Activated naive CD4-positive, alpha-beta T cell treated with anti-CD3 and anti-CD28 coated beads for 36 hours (primary cell): ENCODE results near the gene ABCC11. TPM values are rescaled to one million over a fixed set of nuclear protein-coding genes. Genes with fewer than 3 reads are reported as not detected.

Source experiments
- CTCF ChIA-PET: fragments of 350-600 bp; sonication (Branson Sonifier 250); formaldehyde crosslinking; loops from one replicate; lab custom pipeline; 2021; ENCODE audit warnings: antibody characterized with exemption; lab: Charles Lee
- DNase-seq: peaks from one replicate; pipeline ENCODE4 v3.0.0-alpha.2; 2020
- H3K27ac Mint-ChIP-seq: one replicate; pipeline ENCODE4 v1.8.0; 2021; ENCODE audit warnings: mild to moderate bottlenecking, mixed read lengths
- H3K27me3 Mint-ChIP-seq: one replicate; pipeline ENCODE4 v1.8.0; 2021; ENCODE audit warnings: low read depth, mixed read lengths
- H3K36me3 Mint-ChIP-seq: one replicate; pipeline ENCODE4 v1.8.0; 2021; ENCODE audit warnings: low read depth, mixed read lengths
- H3K4me1 Mint-ChIP-seq: one replicate; pipeline ENCODE4 v1.8.0; 2021; ENCODE audit warnings: low read depth, mixed read lengths
- H3K4me3 Mint-ChIP-seq: one replicate; pipeline ENCODE4 v1.8.0; 2021; ENCODE audit warnings: mild to moderate bottlenecking, moderate library complexity, mixed read lengths
- H3K9me3 Mint-ChIP-seq: one replicate; pipeline ENCODE4 v1.8.0; 2021; ENCODE audit warnings: mixed read lengths
- intact Hi-C: fragments of 100-400 bp; cut with micrococcal nuclease; formaldehyde crosslinking; loops from one replicate; pipeline ENCODE4 v1.15.1; 2023
- total RNA-seq, 2 experiments: library from RNA; stranded (reverse); gene quantifications; one replicate each; pipeline ENCODE4 v1.2.3, GENCODE V29; 2021

Gene ABCC11
- total RNA-seq: under 1 TPM; 0.15 to 0.24 TPM

DNA sequence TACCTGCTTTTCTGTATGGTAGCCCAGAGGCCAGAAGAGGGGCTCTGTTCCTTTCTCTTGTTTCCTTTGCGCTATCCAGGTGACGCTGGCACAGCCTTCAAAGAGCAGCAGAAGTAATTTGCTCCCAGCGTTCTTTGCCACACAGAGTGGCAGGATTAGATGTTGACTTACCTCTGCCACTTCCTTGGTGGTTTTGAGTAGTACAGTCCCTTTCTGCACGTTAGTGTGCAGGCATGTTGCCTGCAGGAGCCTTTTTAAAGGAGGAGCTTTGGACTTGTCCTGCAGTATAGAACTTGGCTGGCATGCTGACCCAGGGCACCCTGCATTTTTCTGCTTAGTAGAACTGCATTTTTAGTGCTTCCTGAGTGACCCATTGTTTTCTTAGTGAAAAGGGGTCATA, at the start of gene ABCC11:
Gene ABCC11 (minus strand): TSS at position 229 of the 400 bp plus-strand sequence. CDS start 15,618 bp downstream, outside the sequence.
- peaks cover 50% of the 10 kb centered on the region for H3K4me1 Mint-ChIP-seq
- no peaks in the 10 kb centered on the region for H3K27me3 Mint-ChIP-seq
- peaks cover 4% of the 10 kb centered on the region for H3K36me3 Mint-ChIP-seq
- no peak within 1 kb of the TSS for H3K27ac Mint-ChIP-seq
- H3K4me3 Mint-ChIP-seq: no peak within 1 kb of the TSS
- H3K9me3 Mint-ChIP-seq: no peaks in the 10 kb centered on the region
- intact Hi-C loops: no loop called here
- no peak for DNase-seq
- CTCF ChIA-PET: interaction anchor here (0.7 kb wide), 2 partner anchors 16 to 312 kb away, joined by 3 read pairs; no protein-coding TSS in a partner anchor

DNA sequence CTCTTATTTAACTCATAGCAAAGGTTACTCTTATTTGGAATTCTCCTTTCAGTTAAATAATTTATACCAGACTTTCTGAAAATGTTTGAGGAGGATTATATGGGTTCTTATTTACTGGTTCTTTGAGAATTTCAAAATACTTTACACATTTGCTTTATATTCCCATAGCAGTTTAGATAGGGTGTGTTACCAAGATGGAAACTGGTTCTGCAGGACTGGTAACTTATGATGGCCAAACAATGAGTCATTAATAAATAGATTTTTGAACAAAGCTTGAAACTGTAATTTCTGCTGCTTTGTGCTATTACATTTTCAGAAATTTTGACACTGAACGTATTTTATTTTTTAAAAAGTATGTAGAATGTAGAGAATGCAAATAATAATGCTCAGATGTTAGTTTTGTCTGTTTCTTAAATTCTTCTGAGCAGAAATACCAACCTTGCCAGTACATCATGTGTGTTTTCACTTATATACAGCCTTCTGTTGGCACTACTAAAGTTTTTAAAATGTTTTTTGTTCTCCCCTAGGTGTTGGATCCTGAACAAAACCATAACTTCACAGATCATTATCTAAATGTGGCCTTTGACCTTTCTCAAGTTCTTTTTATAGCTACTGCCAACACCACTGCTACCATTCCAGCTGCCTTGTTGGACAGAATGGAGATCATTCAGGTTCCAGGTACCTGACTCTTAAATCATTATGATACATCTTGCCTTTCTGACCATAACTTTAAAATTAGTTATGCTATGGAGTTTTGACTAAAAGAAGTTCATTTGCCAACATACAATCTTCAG, 48.3 kb upstream of the ABCC11 start:
- intact Hi-C loops: no loop called here
- peaks cover 12% of the 10 kb centered on the region for H3K4me1 Mint-ChIP-seq
- H3K27me3 Mint-ChIP-seq: no peaks in the 10 kb centered on the region
- no peak overlapping the region for H3K4me3 Mint-ChIP-seq
- no peak for DNase-seq
- no peak overlapping the region for H3K27ac Mint-ChIP-seq
- H3K36me3 Mint-ChIP-seq: peaks cover 38% of the 10 kb centered on the region
- CTCF ChIA-PET: no interaction called here
- no peaks in the 10 kb centered on the region for H3K9me3 Mint-ChIP-seq

DNA sequence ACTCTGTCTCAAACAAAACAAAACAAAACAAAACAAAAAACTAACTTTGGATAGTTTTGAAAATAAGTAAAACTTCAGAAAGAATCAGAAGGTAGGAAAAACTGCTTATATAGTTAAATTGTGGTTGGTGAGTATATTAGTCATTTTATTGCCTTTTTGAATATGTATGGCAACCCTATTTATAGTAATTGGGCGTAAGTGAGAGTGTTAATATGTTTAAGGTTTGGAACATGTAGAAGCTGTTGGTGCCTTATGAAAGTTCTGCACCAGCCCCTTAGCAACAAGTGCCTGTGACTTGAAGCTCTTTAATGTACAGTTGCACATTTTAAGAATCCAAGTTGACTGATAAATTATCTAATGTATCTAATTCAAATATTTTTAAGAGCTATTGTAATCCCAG, 47.4 kb upstream of the ABCC11 start:
- DNase-seq: no peak
- Mint-ChIP-seq H3K4me3 (no peak overlapping the region), H3K4me1 (peaks cover 3% of the 10 kb centered on the region), H3K27ac (no peak overlapping the region), H3K27me3 (no peaks in the 10 kb centered on the region), H3K36me3 (peaks cover 33% of the 10 kb centered on the region), H3K9me3 (no peaks in the 10 kb centered on the region)
- CTCF ChIA-PET: interaction anchor here (1.0 kb wide), 1 partner anchor 14 kb away, joined by 4 read pairs; no protein-coding TSS in a partner anchor
- intact Hi-C loops: no loop called here

DNA sequence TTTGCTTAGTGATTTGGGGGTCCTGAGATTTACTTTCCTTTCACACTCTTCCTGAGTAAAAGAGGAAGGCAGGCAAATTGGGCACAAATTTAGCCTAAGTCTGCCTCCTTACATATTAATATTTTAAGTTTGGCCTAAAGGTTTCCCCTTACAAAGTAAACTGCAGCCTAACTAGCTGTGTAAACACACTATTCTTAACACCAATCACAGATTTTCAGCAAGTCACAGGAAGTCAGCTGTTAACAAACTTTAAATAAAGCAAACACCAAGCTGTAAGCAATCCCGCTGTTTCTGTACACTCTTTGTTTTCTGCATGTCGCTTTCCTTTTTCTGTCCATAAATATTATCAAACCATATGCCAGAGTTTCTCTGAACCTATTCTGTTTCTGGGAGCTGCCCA, 45.1 kb upstream of the ABCC11 start:
- H3K36me3 Mint-ChIP-seq: peaks cover 36% of the 10 kb centered on the region
- H3K9me3 Mint-ChIP-seq: no peaks in the 10 kb centered on the region
- no peaks in the 10 kb centered on the region for H3K27me3 Mint-ChIP-seq
- H3K4me3 Mint-ChIP-seq: no peak overlapping the region
- DNase-seq: no peak
- intact Hi-C loops: no loop called here
- no peaks in the 10 kb centered on the region for H3K4me1 Mint-ChIP-seq
- CTCF ChIA-PET: interaction anchor here (1.6 kb wide), 1 partner anchor 9 kb away, joined by 5 read pairs; no protein-coding TSS in a partner anchor
- no peak overlapping the region for H3K27ac Mint-ChIP-seq

DNA sequence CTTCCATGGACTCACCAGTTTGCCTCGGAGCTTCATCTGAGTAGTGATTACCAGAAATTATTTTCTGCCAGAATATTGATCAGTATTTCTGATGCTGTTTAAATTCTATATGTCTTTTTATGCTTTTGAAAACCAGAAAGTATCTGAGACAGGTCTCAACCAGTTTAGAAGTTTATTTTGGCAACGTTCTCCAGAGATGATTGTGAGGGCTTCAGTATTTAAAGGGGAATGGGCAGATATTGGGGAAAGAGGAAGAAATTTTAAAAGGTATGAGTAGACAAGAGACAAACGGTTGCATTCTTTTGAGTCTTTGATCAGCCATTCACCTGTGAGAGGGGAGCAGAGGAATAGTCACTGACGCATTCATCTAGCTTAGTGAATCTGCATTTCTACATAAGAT, 44.4 kb upstream of the ABCC11 start:
- Mint-ChIP-seq H3K36me3 (peaks cover 43% of the 10 kb centered on the region), H3K4me1 (no peaks in the 10 kb centered on the region), H3K4me3 (no peak overlapping the region), H3K9me3 (no peaks in the 10 kb centered on the region), H3K27me3 (no peaks in the 10 kb centered on the region), H3K27ac (no peak overlapping the region)
- no peak for DNase-seq
- CTCF ChIA-PET: interaction anchor here (1.6 kb wide), 1 partner anchor 10 kb away, joined by 5 read pairs; no protein-coding TSS in a partner anchor
- intact Hi-C loops: no loop called here

DNA sequence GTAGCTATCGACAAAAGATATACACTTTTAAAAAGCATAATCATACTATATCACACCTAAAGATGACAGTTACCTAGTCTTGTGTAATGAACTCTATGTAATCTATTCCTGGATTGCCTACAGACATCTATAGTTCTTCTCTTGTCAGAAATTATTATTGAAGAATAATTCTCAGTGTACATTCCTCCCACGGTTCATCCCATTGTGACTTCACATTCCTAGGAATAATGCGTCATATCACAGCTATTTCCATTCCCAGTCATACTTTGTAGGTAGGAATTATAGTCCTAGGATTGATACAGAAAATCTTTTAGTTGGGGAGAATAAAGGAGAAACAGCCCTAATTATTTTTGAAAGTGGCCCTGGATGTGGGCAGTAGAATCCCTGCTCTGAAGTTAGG, 44.0 kb upstream of the ABCC11 start:
- CTCF ChIA-PET: interaction anchor here (0.7 to 1.6 kb wide), 2 partner anchors 11 to 792 kb away, joined by 3 to 5 read pairs; no protein-coding TSS in a partner anchor
- H3K27me3 Mint-ChIP-seq: no peaks in the 10 kb centered on the region
- H3K4me1 Mint-ChIP-seq: no peaks in the 10 kb centered on the region
- intact Hi-C loops: no loop called here
- no peak overlapping the region for H3K27ac Mint-ChIP-seq
- no peak for DNase-seq
- no peak overlapping the region for H3K4me3 Mint-ChIP-seq
- peaks cover 1% of the 10 kb centered on the region for H3K9me3 Mint-ChIP-seq
- H3K36me3 Mint-ChIP-seq: peaks cover 46% of the 10 kb centered on the region

DNA sequence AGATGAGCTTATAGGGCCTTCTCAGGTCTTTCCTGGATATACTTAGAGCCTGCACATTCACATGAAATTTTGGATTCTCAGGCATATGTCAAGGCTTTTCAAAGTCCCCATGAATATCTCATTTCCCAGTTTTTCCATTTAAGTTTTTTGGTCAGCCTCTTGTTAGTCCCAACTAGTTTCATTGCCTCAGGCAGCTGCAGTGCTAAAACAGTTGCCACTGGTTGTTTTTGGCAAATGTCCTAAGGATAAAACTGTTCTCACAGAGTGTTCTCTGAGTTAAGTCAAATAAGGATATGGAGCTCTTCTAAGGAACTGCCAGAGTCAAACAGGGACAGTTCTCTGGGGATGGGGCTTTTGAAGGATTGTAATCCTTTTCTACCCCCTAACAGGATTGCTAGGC, 39.9 kb upstream of the ABCC11 start:
- Mint-ChIP-seq H3K4me3 (no peak overlapping the region), H3K9me3 (peaks cover 10% of the 10 kb centered on the region), H3K27me3 (no peaks in the 10 kb centered on the region), H3K36me3 (peaks cover 64% of the 10 kb centered on the region), H3K4me1 (peaks cover 3% of the 10 kb centered on the region), H3K27ac (no peak overlapping the region)
- intact Hi-C loops: no loop called here
- CTCF ChIA-PET: interaction anchor here (0.8 kb wide), 1 partner anchor 151 kb away, joined by 4 read pairs; no protein-coding TSS in a partner anchor
- no peak for DNase-seq

DNA sequence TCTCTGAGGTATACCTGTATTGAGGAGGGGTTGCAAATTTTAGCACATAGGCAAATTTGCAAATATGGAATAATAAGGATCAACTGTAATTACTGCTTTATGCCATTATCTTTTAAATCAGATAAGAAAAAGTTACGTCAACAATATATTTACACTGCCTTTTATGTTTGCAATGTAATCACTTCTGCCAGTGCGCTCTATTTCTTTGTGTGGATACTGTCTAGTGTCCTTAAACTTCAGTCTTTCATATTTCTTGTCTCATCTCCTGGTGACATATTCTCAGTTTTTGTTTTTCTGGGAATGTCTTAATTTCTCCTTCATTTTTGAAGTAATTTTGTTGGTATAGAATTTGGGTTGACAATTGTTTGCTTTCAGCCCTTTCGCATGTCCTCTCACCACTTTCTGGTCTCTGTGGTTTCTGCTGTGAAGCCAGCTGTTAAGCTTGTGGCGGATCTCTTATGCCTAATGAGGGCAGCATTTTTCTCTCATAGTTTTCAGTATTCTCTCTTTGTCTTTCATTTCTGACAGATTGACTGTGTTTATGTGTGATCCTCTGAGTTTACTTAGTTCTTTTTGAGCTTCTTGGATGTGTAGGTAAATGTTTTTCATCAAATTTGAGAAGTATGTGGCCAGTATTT, 37.6 kb upstream of the ABCC11 start:
- Mint-ChIP-seq H3K27ac (no peak overlapping the region), H3K36me3 (peaks cover 52% of the 10 kb centered on the region), H3K4me1 (peaks cover 3% of the 10 kb centered on the region), H3K9me3 (peaks cover 10% of the 10 kb centered on the region), H3K27me3 (no peaks in the 10 kb centered on the region), H3K4me3 (no peak overlapping the region)
- no peak for DNase-seq
- CTCF ChIA-PET: no interaction called here
- intact Hi-C loops: no loop called here

DNA sequence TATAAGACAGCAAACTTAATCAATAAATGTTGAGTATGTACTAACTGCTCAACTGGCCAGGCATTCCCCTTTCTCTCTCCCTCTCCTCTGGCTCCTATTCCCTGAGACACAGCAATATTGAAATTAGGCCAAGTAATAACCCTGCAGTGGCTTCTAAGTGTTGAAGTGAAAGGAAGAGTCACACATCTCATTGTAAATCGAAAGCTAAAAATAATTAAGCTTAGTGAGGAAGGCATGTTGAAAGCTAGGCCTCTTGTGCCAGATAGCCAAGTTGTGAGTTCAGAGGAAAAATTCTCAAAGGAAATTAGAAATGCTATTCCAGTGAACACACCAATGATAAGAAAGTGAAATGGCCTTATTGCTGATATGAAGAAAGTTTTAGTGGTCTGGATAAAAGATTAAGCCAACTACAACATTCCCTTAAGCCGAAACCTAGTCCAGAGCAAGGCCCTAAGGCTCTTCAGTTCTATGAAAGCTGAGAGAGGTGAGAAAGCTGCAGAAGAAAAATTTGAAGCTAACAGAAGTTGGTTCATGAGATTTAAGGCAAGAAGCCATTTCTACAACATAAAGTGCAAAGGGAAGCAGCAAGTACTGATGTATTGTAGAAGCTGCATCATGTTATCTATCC, 35.4 kb upstream of the ABCC11 start:
- peaks cover 10% of the 10 kb centered on the region for H3K9me3 Mint-ChIP-seq
- CTCF ChIA-PET: interaction anchor here (1.3 kb wide), 1 partner anchor 340 kb away, joined by 3 read pairs; no protein-coding TSS in a partner anchor
- H3K4me1 Mint-ChIP-seq: peaks cover 5% of the 10 kb centered on the region
- H3K27ac Mint-ChIP-seq: no peak overlapping the region
- intact Hi-C loops: no loop called here
- H3K4me3 Mint-ChIP-seq: no peak overlapping the region
- no peaks in the 10 kb centered on the region for H3K27me3 Mint-ChIP-seq
- H3K36me3 Mint-ChIP-seq: peaks cover 51% of the 10 kb centered on the region
- no peak for DNase-seq

DNA sequence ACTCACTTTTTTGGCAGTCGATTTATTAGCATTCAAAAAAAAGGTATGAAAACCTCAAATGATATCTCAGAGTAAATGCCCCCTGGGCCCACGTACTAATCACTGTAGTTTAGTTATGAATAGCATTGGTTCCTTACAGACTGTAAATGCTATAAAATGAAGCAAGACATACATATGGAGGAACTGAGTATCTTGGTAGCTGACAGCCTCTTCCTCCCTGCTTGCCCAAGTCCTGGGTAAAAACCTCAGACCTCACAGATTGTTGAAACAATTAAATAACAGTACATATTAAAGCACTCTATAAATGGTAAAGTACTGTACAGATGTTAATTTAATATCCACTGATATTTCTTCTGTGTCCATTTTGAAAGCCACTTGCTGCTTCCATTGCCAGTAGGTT, 33.2 kb upstream of the ABCC11 start:
- intact Hi-C loops: no loop called here
- CTCF ChIA-PET: interaction anchor here (1.0 kb wide), 1 partner anchor 14 kb away, joined by 4 read pairs; no protein-coding TSS in a partner anchor
- Mint-ChIP-seq H3K4me3 (no peak overlapping the region), H3K9me3 (peaks cover 6% of the 10 kb centered on the region), H3K27ac (no peak overlapping the region), H3K4me1 (peaks cover 5% of the 10 kb centered on the region), H3K27me3 (no peaks in the 10 kb centered on the region), H3K36me3 (peaks cover 37% of the 10 kb centered on the region)
- no peak for DNase-seq

DNA sequence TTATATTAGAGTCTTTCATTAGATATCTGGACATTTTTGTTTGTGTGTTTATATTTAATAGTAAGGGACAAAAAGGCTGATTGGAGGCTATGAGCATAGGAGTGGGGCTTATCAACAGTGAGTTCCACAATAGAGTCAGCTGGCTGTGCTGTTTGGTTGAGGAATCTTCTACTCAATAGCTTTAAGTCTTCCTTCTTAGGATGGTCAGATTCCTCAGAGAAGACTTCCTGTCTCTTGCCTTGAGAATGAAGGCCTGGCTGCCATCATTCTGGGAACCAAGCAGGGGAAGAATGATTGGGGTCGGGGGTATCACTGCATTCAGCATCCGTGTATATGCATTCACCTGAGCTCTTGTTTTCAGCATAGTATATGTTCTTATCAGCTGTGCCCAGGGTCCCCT, 31.9 kb upstream of the ABCC11 start:
- no peak overlapping the region for H3K27ac Mint-ChIP-seq
- no peak for DNase-seq
- H3K9me3 Mint-ChIP-seq: no peaks in the 10 kb centered on the region
- no peaks in the 10 kb centered on the region for H3K27me3 Mint-ChIP-seq
- peaks cover 2% of the 10 kb centered on the region for H3K4me1 Mint-ChIP-seq
- intact Hi-C loops: no loop called here
- H3K36me3 Mint-ChIP-seq: peaks cover 25% of the 10 kb centered on the region
- CTCF ChIA-PET: no interaction called here
- H3K4me3 Mint-ChIP-seq: no peak overlapping the region

DNA sequence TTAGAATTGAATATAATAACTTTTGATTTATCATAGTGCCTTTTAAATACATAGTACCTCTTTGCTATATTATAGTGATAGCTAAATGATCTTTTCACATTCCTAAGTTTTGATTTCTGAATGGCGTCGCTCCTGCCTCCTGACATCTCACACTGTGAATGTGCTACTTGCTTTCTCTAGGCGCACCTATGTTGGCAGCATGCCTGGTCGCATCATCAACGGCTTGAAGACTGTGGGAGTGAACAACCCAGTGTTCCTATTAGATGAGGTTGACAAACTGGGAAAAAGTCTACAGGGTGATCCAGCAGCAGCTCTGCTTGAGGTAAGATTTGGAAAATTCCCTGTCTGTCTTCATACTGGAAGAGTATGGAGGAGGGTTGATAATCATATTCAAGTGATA, 29.8 kb upstream of the ABCC11 start:
- Mint-ChIP-seq H3K27ac (no peak overlapping the region), H3K36me3 (peaks cover 13% of the 10 kb centered on the region), H3K27me3 (no peaks in the 10 kb centered on the region), H3K9me3 (no peaks in the 10 kb centered on the region), H3K4me3 (no peak overlapping the region), H3K4me1 (peaks cover 2% of the 10 kb centered on the region)
- CTCF ChIA-PET: interaction anchor here (0.7 to 0.9 kb wide), 2 partner anchors 54 to 346 kb away, joined by 3 read pairs; no protein-coding TSS in a partner anchor
- intact Hi-C loops: no loop called here
- no peak for DNase-seq
